Stimulated activated CD8-positive, alpha-beta memory T cell treated with anti-CD3 and anti-CD28 coated beads, Interleukin-12 subunit alpha, Interleukin-12 subunit beta, amount 100 ng/mL, for 24 hours (primary cell): ENCODE results near the gene SORCS2.

ENCODE experiments used
- DNase-seq: peaks from one replicate; pipeline ENCODE4 v3.0.0-alpha.2; 2020; ENCODE audit errors: extremely low read depth

The SORCS2 gene

GRCh38 chr4:7266525-7267292 is 74.4 kb downstream of the SORCS2 start:
- no peak for DNase-seq

- no peak for DNase-seq
These were observed 75.5 kb downstream of the SORCS2 start for GRCh38 chr4:7267829-7268228.

- no peak for DNase-seq
These were observed 76.6 kb downstream of the SORCS2 start for GRCh38 chr4:7268941-7269340.

- no peak for DNase-seq
These were observed 77.8 kb downstream of the SORCS2 start for GRCh38 chr4:7270121-7270520.

- no peak for DNase-seq
These were observed 80.1 kb downstream of the SORCS2 start for GRCh38 chr4:7272404-7272803.

GRCh38 chr4:7273738-7274297 is 81.5 kb downstream of the SORCS2 start:
- DNase-seq = no peak

- DNase-seq = no peak
These were observed 82.7 kb downstream of the SORCS2 start for GRCh38 chr4:7275067-7275466.

- no peak for DNase-seq
These were observed 83.3 kb downstream of the SORCS2 start for GRCh38 chr4:7275490-7276154.

GRCh38 chr4:7276515-7276914 is 84.2 kb downstream of the SORCS2 start:
- no peak for DNase-seq

GRCh38 chr4:7278071-7278765 is 85.9 kb downstream of the SORCS2 start:
- no peak for DNase-seq

GRCh38 chr4:7278981-7279380 is 86.6 kb downstream of the SORCS2 start:
- no peak for DNase-seq

- DNase-seq = no peak
These were observed 87.6 kb downstream of the SORCS2 start for GRCh38 chr4:7279902-7280301.

- DNase-seq = no peak
These were observed 88.8 kb downstream of the SORCS2 start for GRCh38 chr4:7280926-7281690.

GRCh38 chr4:7281691-7282665 is 89.6 kb downstream of the SORCS2 start:
- no peak for DNase-seq

- no peak for DNase-seq
These were observed 90.6 kb downstream of the SORCS2 start for GRCh38 chr4:7282786-7283440.

- no peak for DNase-seq
These were observed 93.1 kb downstream of the SORCS2 start for GRCh38 chr4:7285244-7286094.

GRCh38 chr4:7286170-7286569 is 93.8 kb downstream of the SORCS2 start:
- no peak for DNase-seq

GRCh38 chr4:7286798-7287197 is 94.5 kb downstream of the SORCS2 start:
- no peak for DNase-seq

GRCh38 chr4:7287274-7287917 is 95.1 kb downstream of the SORCS2 start:
- no peak for DNase-seq
